ENCODE measurements around the gene BCL2L2.

BCL2L2 gene

DNA sequence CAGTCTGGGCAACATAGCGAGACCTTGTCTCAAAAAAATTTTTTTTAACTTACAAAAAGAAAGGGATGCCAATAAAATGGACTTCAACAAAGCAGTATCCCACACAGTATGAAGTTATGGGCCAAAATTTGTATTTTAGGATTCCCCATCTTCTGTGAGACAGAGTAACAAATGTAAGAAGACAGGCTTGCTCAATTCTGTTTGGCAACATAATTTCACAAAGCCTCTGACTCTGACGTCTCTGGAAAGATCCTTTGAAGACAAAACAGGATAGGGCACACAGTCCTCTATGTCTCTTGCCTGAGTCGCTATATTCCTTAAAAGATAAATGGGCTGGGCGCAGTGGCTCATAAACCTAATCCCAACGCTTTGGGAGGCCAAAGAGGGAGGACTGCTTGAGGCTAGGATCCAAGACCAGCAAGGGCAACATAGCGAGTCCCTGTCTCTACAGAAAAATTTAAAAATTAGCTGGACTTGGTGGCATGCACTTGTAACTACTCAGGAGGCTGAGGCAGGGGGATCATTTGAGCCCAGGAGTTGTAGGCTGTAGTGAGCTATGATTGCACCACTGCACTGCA is 19.6 kb upstream of the BCL2L2 start:
- peak overlapping the region; percentile 80 for H3K4me3 ChIP-seq (ENCODE audit: low read length)
- no peaks in the 10 kb centered on the region for H3K9me3 ChIP-seq (ENCODE audit: low read length)
- H3K36me3 ChIP-seq (ENCODE audit: insufficient read depth, low read length) = no peaks in the 10 kb centered on the region
- no peaks in the 10 kb centered on the region for H3K27me3 ChIP-seq (ENCODE audit: insufficient read depth, low read length)
- H3K4me1 ChIP-seq (ENCODE audit: insufficient read depth, low read length) = peaks cover 13% of the 10 kb centered on the region
- H2AFZ ChIP-seq (ENCODE audit: low read depth, low read length) = peak overlapping the region; percentile 52

DNA sequence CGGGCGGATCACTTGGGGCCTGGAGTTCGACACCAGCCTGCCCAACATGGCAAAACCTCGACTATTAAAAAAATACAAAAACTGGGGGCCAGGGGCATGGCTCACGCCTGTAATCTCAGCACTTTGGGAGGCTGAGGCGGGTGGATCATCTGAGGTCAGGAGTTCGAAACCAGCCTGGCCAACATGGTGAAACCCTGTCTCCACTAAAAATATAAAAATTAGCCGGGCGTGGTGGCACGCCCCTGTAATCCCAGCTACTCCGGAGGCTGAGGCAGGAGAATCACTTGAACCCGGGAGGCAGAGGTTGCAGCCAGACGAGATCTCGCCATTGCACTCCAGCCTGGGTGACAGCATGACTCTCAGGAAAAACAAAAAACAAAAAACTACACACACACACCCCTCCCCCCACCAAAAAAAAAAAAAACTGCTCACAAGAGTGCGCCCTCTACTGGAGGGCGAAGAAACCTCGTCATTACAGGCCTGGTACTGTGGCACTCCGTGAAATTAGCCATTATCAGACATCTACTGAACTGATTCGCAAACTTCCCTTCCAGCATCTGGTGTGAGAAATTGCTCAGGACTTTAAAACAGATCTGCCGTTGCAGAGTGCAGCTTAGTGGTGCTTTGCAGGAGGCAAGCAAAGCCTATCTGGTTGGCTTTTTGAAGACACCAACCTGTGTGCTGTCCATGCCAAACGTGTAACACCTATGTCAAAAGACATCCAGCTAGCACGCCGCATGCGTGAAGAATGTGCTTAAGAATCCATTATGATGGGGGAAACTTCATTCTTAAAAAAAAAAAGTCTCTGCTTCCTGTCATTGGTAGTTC is 11.7 kb upstream of the BCL2L2 start:
- Histone ChIP-seq H3K9me3 (ENCODE audit: low read length) (no peaks in the 10 kb centered on the region), H2AFZ (ENCODE audit: low read depth, low read length) (no peak overlapping the region), H3K4me1 (ENCODE audit: insufficient read depth, low read length) (peaks cover 23% of the 10 kb centered on the region), H3K36me3 (ENCODE audit: insufficient read depth, low read length) (peaks cover 9% of the 10 kb centered on the region), H3K27me3 (ENCODE audit: insufficient read depth, low read length) (no peaks in the 10 kb centered on the region), H3K4me3 (ENCODE audit: low read length) (no peak overlapping the region)

DNA sequence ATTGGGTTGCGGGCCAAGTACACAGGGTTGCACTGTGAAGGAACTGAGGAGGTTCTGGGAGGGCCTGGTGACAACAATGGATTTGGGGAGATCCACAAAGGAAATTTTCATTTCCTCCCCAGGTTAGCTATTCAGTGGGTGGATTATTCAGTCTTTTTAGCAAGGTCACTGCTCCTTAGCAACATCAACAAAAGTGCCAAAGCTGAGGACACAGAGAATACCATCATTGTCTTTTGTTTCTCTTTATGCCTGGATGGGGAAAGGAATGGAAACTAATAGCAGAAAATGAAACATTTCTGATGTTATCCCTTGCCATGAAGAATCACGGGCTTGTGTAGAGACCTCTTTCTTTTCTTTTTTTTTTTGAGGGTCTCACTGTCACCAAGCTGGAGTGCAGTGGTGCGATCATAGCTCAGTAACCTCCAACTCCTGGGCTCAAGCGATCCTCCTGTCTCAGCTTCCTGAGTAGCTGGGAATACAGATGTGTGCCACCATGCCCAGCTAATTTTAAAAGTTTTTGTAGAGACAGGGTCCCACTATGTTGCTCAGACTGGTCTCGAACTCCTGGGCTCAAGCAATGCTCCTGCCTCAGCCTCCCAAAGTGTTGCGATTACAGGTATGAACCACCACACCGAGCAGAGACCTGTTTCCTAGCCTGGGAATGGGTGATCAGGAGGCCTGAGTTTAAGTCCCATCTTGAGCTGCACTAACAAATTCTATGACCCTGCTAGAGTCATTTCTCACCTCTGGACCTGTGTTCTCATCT is 10.4 kb upstream of the BCL2L2 start:
- no peak overlapping the region for H2AFZ ChIP-seq (ENCODE audit: low read depth, low read length)
- H3K4me1 ChIP-seq (ENCODE audit: insufficient read depth, low read length) = peaks cover 32% of the 10 kb centered on the region
- peaks cover 9% of the 10 kb centered on the region for H3K36me3 ChIP-seq (ENCODE audit: insufficient read depth, low read length)
- no peaks in the 10 kb centered on the region for H3K9me3 ChIP-seq (ENCODE audit: low read length)
- no peak overlapping the region for H3K4me3 ChIP-seq (ENCODE audit: low read length)
- H3K27me3 ChIP-seq (ENCODE audit: insufficient read depth, low read length) = no peaks in the 10 kb centered on the region

DNA sequence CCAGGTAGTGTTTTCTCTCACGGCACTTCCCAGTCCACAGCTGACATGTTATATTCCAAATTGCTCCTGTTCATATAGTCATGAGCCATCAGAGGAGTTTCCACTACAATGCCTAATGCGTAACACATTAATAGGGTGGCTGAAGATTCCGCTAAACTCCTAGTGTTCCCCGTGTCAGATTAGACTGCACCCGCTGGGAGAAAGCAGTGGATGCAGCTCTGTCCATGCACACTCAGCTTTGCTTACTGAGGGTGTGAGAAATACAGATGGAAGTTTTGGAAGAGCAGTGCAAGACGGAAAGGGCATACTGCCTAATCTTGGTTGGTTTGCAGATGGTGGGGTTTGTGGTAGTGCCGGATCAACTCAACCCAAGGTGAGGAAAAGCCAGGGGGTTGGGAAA is 9.5 kb upstream of the BCL2L2 start:
- peaks cover 9% of the 10 kb centered on the region for H3K36me3 ChIP-seq (ENCODE audit: insufficient read depth, low read length)
- no peaks in the 10 kb centered on the region for H3K27me3 ChIP-seq (ENCODE audit: insufficient read depth, low read length)
- peaks cover 32% of the 10 kb centered on the region for H3K4me1 ChIP-seq (ENCODE audit: insufficient read depth, low read length)
- no peak overlapping the region for H3K4me3 ChIP-seq (ENCODE audit: low read length)
- no peaks in the 10 kb centered on the region for H3K9me3 ChIP-seq (ENCODE audit: low read length)
- H2AFZ ChIP-seq (ENCODE audit: low read depth, low read length) = no peak overlapping the region

DNA sequence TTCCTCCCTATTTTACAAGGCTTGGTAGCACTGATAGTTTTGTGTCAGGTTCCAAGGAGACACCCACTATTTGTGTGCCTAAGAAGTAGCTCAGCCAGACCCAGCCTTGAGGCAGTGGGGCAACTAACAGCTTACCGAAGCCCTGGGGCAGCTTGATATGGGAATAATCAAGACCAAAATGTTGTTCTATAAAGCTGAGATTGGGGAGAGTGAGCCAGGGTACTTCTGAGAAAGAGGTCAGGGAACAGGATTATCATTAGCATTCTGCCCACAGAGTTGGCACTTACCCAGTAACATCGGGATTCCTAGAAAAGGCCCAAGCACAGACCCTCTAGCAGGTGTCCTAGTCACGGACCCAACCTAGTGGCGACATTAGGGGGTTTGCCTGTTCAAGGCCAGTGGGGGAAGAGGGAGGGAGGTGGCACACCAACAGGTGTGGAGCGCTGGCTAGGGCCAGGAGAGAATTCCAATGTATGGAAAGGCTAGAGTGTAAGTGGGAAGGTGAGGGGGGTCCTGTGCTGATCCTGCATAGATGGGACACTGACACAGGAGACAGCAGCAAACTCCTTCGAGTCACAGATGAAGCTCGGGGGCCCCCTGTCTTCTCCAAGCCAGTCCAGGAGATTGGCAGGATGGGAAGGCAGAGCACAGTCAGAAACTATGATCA is 8.9 kb upstream of the BCL2L2 start:
- Histone ChIP-seq H3K4me3 (ENCODE audit: low read length) (no peak overlapping the region), H3K9me3 (ENCODE audit: low read length) (no peaks in the 10 kb centered on the region), H3K36me3 (ENCODE audit: insufficient read depth, low read length) (peaks cover 9% of the 10 kb centered on the region), H3K27me3 (ENCODE audit: insufficient read depth, low read length) (no peaks in the 10 kb centered on the region), H3K4me1 (ENCODE audit: insufficient read depth, low read length) (peaks cover 32% of the 10 kb centered on the region), H2AFZ (ENCODE audit: low read depth, low read length) (no peak overlapping the region)

DNA sequence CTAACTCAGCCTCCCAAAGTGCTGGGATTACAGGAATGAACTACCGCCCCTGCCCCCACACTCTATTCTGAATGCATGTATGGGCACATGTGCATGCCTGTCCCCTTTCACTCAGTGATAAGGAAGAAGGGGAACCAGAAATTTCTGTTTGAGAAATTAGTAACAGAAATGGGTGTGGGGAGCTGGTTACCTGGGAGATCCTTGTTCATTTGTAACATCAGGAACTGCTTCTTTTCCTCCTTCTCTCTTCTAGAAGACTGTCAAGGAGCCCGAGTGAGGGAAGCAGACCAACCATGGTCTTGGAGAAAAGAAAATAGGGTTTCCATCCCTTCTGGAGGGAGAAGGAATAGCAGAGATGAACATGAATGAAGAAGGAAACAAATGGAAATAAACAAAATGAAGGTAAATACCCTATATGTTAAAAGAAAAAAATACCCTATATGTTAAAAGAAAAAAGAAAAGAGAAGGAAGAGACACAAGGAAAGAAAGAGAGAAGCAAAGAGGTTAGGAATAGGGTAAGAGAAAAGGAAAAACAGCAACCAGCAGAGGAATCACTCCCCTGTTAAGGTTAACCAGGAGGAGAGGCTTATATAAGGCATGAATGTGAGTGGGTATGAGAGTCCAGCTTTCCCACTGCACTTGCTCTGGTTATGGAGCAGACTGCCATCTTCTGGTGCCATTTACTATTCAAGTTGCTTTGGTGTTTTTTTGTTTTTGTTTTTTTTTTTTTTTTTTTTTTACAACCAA is 7.2 kb upstream of the BCL2L2 start:
- no peaks in the 10 kb centered on the region for H3K9me3 ChIP-seq (ENCODE audit: low read length)
- no peak overlapping the region for H2AFZ ChIP-seq (ENCODE audit: low read depth, low read length)
- peaks cover 9% of the 10 kb centered on the region for H3K36me3 ChIP-seq (ENCODE audit: insufficient read depth, low read length)
- H3K27me3 ChIP-seq (ENCODE audit: insufficient read depth, low read length) = no peaks in the 10 kb centered on the region
- H3K4me1 ChIP-seq (ENCODE audit: insufficient read depth, low read length) = peaks cover 32% of the 10 kb centered on the region
- H3K4me3 ChIP-seq (ENCODE audit: low read length) = no peak overlapping the region

DNA sequence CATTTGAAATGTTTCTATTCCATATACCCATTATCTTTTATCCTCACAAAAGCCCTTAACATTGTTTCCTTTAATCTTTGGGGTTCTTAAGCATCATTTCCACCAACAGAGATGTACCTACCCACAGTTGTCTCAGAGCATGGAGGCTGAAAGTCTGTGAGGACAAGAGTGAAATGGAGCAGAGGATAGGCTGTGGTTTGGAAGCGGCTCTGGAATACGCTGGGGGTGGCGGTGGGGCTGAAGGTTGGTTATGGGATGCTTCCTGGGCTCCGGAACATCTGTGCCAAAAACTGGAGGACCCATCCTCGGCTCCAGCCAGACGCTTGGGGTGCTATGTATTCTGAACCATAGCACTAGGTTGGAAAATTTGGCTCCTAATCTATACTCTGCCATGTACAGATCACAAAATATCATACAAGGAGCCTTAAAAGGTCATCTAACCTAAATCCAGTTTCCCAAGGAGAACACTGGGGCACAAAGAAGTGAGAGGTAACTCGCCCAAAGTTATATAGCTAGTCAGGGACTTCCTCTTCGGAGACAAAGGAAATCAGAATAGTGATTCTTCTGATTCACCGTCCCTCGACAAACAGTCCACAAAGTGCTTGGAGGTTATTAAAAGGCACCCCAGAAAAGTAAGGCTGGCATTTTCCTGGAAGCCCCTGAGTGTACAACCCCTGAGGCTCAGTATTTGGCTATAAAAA is 6.5 kb upstream of the BCL2L2 start:
- no peaks in the 10 kb centered on the region for H3K9me3 ChIP-seq (ENCODE audit: low read length)
- H3K27me3 ChIP-seq (ENCODE audit: insufficient read depth, low read length) = no peaks in the 10 kb centered on the region
- H3K36me3 ChIP-seq (ENCODE audit: insufficient read depth, low read length) = peaks cover 9% of the 10 kb centered on the region
- peak overlapping the region; percentile 60 for H3K4me3 ChIP-seq (ENCODE audit: low read length)
- H2AFZ ChIP-seq (ENCODE audit: low read depth, low read length) = peak overlapping the region; percentile 27
- H3K4me1 ChIP-seq (ENCODE audit: insufficient read depth, low read length) = peaks cover 30% of the 10 kb centered on the region

DNA sequence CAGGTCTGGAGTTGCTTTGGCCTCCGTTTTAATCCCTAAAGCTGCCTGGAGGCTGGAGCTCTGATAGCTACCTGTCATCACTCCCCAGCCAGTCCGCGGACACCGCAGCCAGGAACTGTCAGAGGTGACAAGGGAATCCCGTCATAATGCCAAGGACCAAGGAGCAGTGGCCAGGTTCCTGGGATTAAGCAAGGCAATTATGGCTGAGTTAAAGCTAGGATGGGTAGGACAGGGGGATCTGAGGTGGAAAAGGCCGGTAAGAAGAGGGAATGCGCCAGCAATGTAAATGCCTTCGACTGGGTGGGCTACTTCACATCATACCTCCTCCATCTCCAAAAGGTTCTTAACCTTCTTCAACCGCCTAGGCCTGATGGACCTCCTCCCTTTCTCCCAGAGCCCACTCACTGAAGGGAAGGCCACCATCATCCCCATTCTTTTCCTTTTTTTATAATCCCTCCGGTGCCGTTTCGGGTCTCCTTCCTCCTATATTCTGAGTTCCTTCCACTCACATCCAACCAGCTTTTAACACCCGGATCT is 5.9 kb upstream of the BCL2L2 start:
- H3K4me1 ChIP-seq (ENCODE audit: insufficient read depth, low read length) = peaks cover 26% of the 10 kb centered on the region
- peak overlapping the region; percentile 27 for H2AFZ ChIP-seq (ENCODE audit: low read depth, low read length)
- H3K36me3 ChIP-seq (ENCODE audit: insufficient read depth, low read length) = peaks cover 9% of the 10 kb centered on the region
- peak overlapping the region; percentile 60 for H3K4me3 ChIP-seq (ENCODE audit: low read length)
- H3K9me3 ChIP-seq (ENCODE audit: low read length) = no peaks in the 10 kb centered on the region
- no peaks in the 10 kb centered on the region for H3K27me3 ChIP-seq (ENCODE audit: insufficient read depth, low read length)

DNA sequence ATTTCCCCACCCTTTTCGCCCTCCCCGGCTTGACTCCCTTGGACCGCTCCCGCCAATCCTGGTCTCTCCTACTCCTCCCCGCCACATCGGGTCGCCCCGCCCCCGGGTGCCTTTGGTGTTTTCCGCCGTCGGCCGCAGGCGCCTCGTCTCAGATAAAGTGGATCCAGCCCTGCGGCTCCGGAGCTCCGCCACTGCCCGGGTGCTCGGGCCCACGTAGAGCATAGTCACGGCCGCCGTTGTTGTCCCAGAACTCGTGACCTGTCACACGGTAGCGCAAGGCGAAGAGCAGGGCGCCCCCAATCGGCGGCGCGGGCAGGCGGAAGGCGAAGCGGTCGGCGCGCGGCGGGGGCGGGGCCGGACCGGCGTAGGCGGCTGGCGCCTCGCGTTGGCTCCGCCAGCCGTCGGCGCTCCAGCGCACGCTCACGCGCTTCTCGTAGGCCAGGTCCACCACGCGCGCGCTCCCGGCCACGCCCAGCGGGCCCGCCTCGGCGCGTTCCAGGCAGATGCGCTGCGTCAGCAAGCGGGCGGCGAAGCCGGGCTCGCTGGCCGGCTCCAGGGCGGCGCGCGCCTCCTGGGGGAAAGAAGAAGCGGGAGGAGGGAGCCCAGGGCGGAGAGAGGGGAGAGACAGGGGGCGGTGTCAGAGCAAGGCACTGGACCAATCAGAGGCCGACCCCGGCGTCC is 5.2 kb upstream of the BCL2L2 start:
- peaks cover 26% of the 10 kb centered on the region for H3K4me1 ChIP-seq (ENCODE audit: insufficient read depth, low read length)
- no peaks in the 10 kb centered on the region for H3K9me3 ChIP-seq (ENCODE audit: low read length)
- peak overlapping the region; percentile 84 for H2AFZ ChIP-seq (ENCODE audit: low read depth, low read length)
- H3K4me3 ChIP-seq (ENCODE audit: low read length) = peak overlapping the region; percentile 60
- H3K27me3 ChIP-seq (ENCODE audit: insufficient read depth, low read length) = no peaks in the 10 kb centered on the region
- H3K36me3 ChIP-seq (ENCODE audit: insufficient read depth, low read length) = peaks cover 9% of the 10 kb centered on the region

DNA sequence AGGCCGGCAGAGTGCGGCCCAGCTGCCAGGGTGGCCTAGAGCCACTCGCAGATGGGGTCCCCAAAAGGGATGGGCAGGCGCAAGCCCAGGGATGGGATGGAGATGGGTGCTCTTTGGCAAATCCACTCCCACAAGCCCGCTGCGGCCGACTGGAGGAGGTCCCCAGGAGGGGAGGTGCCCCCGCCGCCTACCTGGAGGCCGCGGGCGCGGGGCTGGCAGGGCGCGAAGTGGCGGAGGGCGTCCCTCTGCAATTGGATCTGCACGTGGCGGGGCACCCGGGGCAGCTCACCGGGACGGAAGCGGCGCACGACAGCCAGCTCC is 4.7 kb upstream of the BCL2L2 start:
- Histone ChIP-seq H3K9me3 (ENCODE audit: low read length) (no peaks in the 10 kb centered on the region), H3K4me3 (ENCODE audit: low read length) (peak overlapping the region; percentile 60), H3K4me1 (ENCODE audit: insufficient read depth, low read length) (peaks cover 24% of the 10 kb centered on the region), H2AFZ (ENCODE audit: low read depth, low read length) (peak overlapping the region; percentile 84), H3K27me3 (ENCODE audit: insufficient read depth, low read length) (no peaks in the 10 kb centered on the region), H3K36me3 (ENCODE audit: insufficient read depth, low read length) (peaks cover 9% of the 10 kb centered on the region)

DNA sequence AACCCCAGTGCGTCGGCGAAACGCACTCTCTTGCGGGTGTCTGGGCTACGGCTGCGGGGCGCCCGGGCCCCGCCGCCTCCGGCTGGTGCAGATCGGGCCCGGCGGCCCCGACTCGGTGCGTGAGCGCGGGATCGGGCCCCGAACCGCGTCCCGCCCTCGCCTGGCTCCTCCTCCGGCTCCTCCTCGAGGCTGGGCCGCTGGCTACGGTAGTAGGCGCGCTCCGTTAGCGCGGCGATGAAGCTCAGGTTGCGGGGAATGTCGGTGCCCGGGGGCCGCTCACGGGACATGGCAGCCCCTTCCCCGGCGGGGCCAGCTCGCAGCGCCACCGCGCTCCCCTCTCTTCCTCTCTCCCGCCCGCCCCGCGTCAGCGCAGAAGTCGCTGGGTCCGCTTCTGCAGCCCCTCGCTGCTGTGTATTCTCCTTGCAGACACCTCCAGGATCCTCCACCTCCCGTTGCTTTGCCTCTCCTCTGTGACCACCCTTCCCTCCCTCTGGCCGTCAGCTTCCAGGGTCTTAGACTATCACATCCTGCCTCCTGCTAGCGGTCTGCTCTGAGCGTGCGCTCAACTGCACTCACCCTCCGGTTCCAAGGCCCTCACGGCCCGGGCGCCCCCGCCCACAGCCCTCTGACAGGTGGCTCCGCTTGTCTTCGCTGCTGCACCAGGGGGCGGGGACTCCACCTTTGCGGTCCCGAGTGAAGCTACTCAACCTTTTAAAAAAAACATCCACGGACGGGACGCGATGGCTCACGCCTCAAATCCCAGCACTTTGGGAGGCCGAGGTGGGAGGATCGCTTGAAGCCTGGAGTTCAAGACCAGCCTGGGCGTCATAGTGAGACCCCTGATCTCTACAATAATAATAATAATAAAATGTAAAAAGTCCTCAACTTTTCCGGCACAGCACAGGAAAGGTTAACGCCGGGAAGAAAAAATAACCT is 4.1 kb upstream of the BCL2L2 start, which contains the start of gene PPP1R3E:
PPP1R3E (minus strand) TSS at position 570 of the 936 bp plus-strand sequence; CDS start at position 287, 283 bp downstream.
- Histone ChIP-seq H3K27me3 (ENCODE audit: insufficient read depth, low read length) (no peaks in the 10 kb centered on the region), H3K4me3 (ENCODE audit: low read length) (peak within 1 kb of the TSS; percentile 60), H3K4me1 (ENCODE audit: insufficient read depth, low read length) (peaks cover 30% of the 10 kb centered on the region), H2AFZ (ENCODE audit: low read depth, low read length) (peak within 1 kb of the TSS; percentile 84), H3K36me3 (ENCODE audit: insufficient read depth, low read length) (peaks cover 9% of the 10 kb centered on the region), H3K9me3 (ENCODE audit: low read length) (no peaks in the 10 kb centered on the region)

Data from neuron (in vitro differentiated cells).